Esophagus squamous epithelium (tissue), 4 donors: Measurements from ENCODE around the gene LOX.

ENCODE experiments used
- POLR2A ChIP-seq, 4 donors: fragments of 450-650 bp; IDR thresholded peaks; one replicate each; pipeline ENCODE4 v1.6.1; 2017; ENCODE audit warnings: antibody characterized with exemption in 4 of 4, mild to moderate bottlenecking in 4 of 4, moderate library complexity in 3 of 4
- TF ChIP-seq, protein P1 (sequence below), 6 experiments: fragments of 450-650 bp in 4 of 6; fragments of 200-600 bp in 2 of 6; sonication (generic) in 2 of 6; IDR thresholded peaks; one replicate each; pipeline ENCODE4 v1.5.1; 2016 to 2019; ENCODE audit warnings: antibody characterized with exemption in 6 of 6, mild to moderate bottlenecking in 4 of 6, moderate library complexity in 4 of 6

DNA sequence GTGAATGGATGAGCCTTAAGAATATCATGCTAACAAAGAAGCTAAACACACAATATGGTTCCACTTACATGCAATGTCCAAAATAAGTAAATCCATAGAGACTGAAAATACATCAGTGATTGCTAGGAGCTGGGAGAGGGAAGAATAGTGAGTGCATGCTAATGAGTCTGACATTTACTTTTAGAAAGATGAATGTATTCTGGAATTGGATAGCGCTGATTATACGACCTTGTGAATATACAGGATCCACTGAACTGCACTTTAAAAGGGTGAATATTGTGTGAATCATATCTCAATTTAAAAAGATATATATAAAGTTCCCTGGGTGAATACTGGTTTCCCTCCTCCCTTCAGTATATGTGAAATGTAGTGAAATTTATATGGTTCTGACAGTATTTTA lies 46.2 kb downstream of the LOX start:
- TF ChIP-seq, protein P1, sequence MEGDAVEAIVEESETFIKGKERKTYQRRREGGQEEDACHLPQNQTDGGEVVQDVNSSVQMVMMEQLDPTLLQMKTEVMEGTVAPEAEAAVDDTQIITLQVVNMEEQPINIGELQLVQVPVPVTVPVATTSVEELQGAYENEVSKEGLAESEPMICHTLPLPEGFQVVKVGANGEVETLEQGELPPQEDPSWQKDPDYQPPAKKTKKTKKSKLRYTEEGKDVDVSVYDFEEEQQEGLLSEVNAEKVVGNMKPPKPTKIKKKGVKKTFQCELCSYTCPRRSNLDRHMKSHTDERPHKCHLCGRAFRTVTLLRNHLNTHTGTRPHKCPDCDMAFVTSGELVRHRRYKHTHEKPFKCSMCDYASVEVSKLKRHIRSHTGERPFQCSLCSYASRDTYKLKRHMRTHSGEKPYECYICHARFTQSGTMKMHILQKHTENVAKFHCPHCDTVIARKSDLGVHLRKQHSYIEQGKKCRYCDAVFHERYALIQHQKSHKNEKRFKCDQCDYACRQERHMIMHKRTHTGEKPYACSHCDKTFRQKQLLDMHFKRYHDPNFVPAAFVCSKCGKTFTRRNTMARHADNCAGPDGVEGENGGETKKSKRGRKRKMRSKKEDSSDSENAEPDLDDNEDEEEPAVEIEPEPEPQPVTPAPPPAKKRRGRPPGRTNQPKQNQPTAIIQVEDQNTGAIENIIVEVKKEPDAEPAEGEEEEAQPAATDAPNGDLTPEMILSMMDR (IDR thresholded peaks at IDR 0.05) = no peak
- no peak for TF ChIP-seq POLR2A (IDR thresholded peaks at IDR 0.05)
